Thoracic aorta (tissue), 2 donors: ENCODE results near the gene ZNF423. TPM values are rescaled to one million over a fixed set of nuclear protein-coding genes. Genes with fewer than 3 reads are reported as not detected.

ENCODE experiments used
- ATAC-seq: fragments of 150-250 bp; one replicate; pipeline ENCODE4 v1.8.0; 2017; ENCODE audit warnings: low read depth; ENCODE audit not compliant: insufficient number of reproducible peaks, low FRiP score
- DNase-seq: peaks from one replicate; pipeline ENCODE4 v3.0.0-alpha.2; 2020; ENCODE audit warnings: low spot score
- H3K27ac ChIP-seq, 2 donors: fragments of 200-600 bp; sonication (generic); 1 replicate in 1 of 2; 2 replicates in 1 of 2; pipeline ENCODE4 v1.5.1; 2016; ENCODE audit warnings: mild to moderate bottlenecking in 2 of 2, moderate library complexity in 2 of 2
- H3K27me3 ChIP-seq: fragments of 200-600 bp; sonication (generic); replicated peaks from 2 replicates; pipeline ENCODE4 v1.6.0; 2016; ENCODE audit warnings: mild to moderate bottlenecking; ENCODE audit not compliant: insufficient read depth
- H3K36me3 ChIP-seq: fragments of 200-600 bp; sonication (generic); one replicate; pipeline ENCODE4 v1.5.1; 2016
- H3K4me1 ChIP-seq, 2 donors: fragments of 200-600 bp; sonication (generic); 1 replicate in 1 of 2; 2 replicates in 1 of 2; pipeline versions ENCODE4 v1.5.1 to v1.6.0; 2016; ENCODE audit warnings: low read depth in 2 of 2, mild to moderate bottlenecking in 1 of 2; ENCODE audit not compliant: control insufficient read depth in 1 of 2
- H3K4me3 ChIP-seq: fragments of 200-600 bp; sonication (generic); 2 replicates; pipeline ENCODE4 v1.5.1; 2016; ENCODE audit warnings: mild to moderate bottlenecking
- H3K9me3 ChIP-seq: fragments of 200-600 bp; sonication (generic); 2 replicates; pipeline ENCODE4 v1.5.1; 2016
- total RNA-seq, 2 donors: library from RNA; depleted of rRNA; stranded (reverse); fragments of >200 nt; gene quantifications; one replicate each; pipeline versions ENCODE4 v1.1.0 to v1.2.3, GENCODE V29; 2016
- TF ChIP-seq, protein P1 (sequence below): fragments of 200-600 bp; sonication (generic); IDR thresholded peaks from one replicate; pipeline ENCODE4 v1.5.1; 2019; ENCODE audit warnings: antibody characterized with exemption

Gene ZNF423
- total RNA-seq, 2 donors from 2014 or later: 16.2 to 22.9 TPM

DNA sequence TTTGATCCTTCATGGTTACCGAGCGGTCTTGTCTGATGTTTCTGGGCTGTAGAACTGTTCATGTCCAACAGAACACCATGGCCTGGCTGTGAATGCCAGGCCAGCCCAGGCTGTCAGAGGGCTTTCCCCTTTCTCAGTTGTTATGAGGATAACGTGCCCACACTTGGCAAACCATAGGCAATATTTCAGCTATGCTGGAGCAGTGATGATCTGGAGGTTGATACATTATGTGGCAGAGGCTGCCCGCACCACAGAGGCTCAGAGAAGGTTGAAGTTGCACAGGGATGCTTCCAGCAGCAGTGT, 389.4 kb downstream of the ZNF423 start:
- H3K36me3 ChIP-seq: no peaks in the 10 kb centered on the region
- TF ChIP-seq, protein P1, sequence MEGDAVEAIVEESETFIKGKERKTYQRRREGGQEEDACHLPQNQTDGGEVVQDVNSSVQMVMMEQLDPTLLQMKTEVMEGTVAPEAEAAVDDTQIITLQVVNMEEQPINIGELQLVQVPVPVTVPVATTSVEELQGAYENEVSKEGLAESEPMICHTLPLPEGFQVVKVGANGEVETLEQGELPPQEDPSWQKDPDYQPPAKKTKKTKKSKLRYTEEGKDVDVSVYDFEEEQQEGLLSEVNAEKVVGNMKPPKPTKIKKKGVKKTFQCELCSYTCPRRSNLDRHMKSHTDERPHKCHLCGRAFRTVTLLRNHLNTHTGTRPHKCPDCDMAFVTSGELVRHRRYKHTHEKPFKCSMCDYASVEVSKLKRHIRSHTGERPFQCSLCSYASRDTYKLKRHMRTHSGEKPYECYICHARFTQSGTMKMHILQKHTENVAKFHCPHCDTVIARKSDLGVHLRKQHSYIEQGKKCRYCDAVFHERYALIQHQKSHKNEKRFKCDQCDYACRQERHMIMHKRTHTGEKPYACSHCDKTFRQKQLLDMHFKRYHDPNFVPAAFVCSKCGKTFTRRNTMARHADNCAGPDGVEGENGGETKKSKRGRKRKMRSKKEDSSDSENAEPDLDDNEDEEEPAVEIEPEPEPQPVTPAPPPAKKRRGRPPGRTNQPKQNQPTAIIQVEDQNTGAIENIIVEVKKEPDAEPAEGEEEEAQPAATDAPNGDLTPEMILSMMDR: no peak
- H3K27me3 ChIP-seq: no peaks in the 10 kb centered on the region
- H3K4me1 ChIP-seq: no peaks in the 10 kb centered on the region
- H3K9me3 ChIP-seq: no peaks in the 10 kb centered on the region
- no peak for ATAC-seq
- H3K27ac ChIP-seq: no peak overlapping the region
- no peak overlapping the region for H3K4me3 ChIP-seq
- DNase-seq: no peak

DNA sequence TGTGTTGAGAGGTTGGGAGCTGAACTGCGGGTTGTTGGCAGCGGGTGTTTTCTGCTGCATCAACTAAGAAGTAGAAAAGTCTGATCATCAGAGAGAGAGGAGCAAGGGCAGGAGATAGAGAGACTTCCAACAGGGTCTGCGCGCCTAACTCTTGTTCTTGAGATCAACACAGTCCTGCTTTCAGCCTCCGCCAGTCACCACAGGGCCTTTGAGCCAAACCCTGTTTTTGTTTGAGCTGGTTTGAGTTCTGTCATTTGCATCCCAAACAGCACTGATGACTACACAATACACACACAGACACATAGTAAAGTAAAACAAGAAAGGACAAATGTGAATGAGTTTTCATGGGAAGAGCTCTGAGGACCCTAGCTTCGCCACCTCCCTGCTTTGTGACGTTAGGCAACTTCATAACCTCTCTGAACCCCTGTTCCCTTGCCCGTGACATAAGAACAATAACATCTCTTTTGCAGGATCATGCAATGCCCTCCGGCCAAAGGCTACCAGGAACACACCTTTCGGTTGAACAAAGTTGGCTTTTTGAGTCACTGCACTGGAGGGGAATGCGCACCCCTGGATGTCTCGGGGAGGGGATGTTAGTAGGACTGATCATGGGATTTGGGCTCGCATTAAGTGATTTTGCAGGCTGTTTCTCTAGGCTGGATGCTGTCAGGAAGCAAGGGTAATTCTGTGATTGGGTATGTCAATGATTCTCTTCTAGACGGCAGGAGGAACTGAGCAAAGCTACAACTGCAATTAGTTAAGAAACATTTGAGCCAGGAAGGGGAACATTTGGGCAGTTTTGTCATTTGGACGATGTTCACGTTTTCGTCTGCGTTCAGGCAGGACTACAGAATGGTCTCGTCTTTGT, 390.0 kb downstream of the ZNF423 start:
- DNase-seq: no peak
- TF ChIP-seq, protein P1: no peak

GRCh38 chr16:49464877-49465504, 390.9 kb downstream of the ZNF423 start:
- Histone ChIP-seq H3K27me3 (no peaks in the 10 kb centered on the region), H3K4me3 (no peak overlapping the region), H3K9me3 (no peaks in the 10 kb centered on the region), H3K36me3 (no peaks in the 10 kb centered on the region), H3K27ac (no peak overlapping the region), H3K4me1 (no peaks in the 10 kb centered on the region)
- TF ChIP-seq, protein P1: no peak
- ATAC-seq: no peak
- no peak for DNase-seq

More for the DNA sequence above, 390.0 kb downstream of the ZNF423 start:
- no peaks in the 10 kb centered on the region for H3K9me3 ChIP-seq
- H3K4me3 ChIP-seq: no peak overlapping the region
- no peaks in the 10 kb centered on the region for H3K4me1 ChIP-seq
- no peak overlapping the region for H3K27ac ChIP-seq
- no peak for ATAC-seq
- H3K27me3 ChIP-seq: no peaks in the 10 kb centered on the region
- H3K36me3 ChIP-seq: no peaks in the 10 kb centered on the region

- no peaks in the 10 kb centered on the region for H3K27me3 ChIP-seq
- H3K27ac ChIP-seq: no peak overlapping the region
- TF ChIP-seq, protein P1: no peak
- H3K9me3 ChIP-seq: no peaks in the 10 kb centered on the region
- H3K36me3 ChIP-seq: no peaks in the 10 kb centered on the region
- H3K4me1 ChIP-seq: no peaks in the 10 kb centered on the region
- ATAC-seq (no peak), DNase-seq (no peak)
- H3K4me3 ChIP-seq: no peak overlapping the region
Measured at GRCh38 chr16:49464093-49464492, 391.8 kb downstream of the ZNF423 start.

DNA sequence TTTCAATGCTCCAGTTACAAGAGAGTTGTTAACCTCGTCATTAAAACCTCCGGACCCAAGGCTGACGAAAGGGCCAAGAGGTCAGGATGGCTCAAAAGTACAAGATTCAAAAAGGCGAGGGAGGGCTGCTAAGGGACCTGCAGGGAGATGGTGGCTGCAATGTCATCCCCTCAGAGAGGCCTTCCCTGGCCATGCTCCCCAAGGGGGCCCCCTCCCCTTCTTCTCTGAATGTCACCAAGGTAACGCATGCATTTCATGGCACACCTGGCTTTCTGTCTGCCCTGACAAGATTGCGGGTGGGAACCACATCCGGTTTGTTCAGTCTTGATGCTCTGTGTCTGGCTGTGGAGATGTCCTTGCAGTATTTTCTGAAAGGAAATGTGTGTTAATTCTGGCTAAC, 392.4 kb downstream of the ZNF423 start:
- DNase-seq (no peak), ATAC-seq (no peak)
- H3K9me3 ChIP-seq: no peaks in the 10 kb centered on the region
- no peaks in the 10 kb centered on the region for H3K4me1 ChIP-seq
- H3K27ac ChIP-seq: no peak overlapping the region
- no peaks in the 10 kb centered on the region for H3K27me3 ChIP-seq
- H3K4me3 ChIP-seq: no peak overlapping the region
- TF ChIP-seq, protein P1: no peak
- no peaks in the 10 kb centered on the region for H3K36me3 ChIP-seq
